Suppressor macrophage (primary cell): Measurements from ENCODE around the gene NMUR1.
A peak's percentile ranks its signal among the peaks of the same experiment; 100 is the strongest.

Experiments used
- DNase-seq, 4 experiments: peaks; one replicate each; pipeline ENCODE4 v3.0.0-alpha.2; 2020 to 2022

Gene NMUR1

GRCh38 chr2:231525248-231526163 is 4.7 kb downstream of the NMUR1 start:
- DNase-seq: no peak

DNA sequence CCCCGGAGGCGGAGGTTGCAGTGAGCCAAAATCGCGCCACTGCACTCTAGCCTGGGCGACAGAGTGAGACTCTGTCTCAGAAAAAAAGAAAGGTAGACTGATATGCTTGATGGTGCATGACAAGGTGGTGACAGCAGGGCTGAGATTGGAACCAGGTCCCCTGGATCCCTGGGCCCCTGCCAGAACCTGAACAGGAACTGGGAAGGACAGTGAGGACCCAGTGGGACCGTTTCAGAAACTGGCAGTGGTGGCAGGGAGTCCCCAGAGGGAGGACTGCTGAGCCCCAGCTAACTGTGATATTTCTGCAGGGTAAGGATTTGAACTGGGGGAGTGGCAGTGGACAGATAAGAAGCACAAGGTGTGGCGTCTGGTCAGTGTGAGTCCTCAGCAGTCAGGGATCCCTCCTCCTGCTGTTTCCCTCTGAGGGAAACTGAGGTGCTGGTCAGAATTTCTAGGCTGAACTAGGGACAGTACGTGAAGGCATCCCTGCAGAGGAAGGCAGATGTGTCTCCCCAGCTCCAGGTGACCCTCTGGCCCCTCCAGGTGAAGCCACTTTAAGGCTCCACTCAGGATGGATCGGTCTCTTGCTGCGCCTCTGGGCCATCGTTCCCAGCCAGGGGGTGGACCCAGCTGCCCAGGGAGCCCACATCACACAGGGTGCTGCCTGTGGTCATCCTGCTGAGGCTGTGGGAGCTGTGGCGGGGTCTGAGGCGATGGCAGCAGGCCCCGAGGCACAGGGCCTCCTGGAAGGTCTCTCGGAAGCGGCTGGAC is 5.6 kb downstream of the NMUR1 start:
- no peak for DNase-seq

DNA sequence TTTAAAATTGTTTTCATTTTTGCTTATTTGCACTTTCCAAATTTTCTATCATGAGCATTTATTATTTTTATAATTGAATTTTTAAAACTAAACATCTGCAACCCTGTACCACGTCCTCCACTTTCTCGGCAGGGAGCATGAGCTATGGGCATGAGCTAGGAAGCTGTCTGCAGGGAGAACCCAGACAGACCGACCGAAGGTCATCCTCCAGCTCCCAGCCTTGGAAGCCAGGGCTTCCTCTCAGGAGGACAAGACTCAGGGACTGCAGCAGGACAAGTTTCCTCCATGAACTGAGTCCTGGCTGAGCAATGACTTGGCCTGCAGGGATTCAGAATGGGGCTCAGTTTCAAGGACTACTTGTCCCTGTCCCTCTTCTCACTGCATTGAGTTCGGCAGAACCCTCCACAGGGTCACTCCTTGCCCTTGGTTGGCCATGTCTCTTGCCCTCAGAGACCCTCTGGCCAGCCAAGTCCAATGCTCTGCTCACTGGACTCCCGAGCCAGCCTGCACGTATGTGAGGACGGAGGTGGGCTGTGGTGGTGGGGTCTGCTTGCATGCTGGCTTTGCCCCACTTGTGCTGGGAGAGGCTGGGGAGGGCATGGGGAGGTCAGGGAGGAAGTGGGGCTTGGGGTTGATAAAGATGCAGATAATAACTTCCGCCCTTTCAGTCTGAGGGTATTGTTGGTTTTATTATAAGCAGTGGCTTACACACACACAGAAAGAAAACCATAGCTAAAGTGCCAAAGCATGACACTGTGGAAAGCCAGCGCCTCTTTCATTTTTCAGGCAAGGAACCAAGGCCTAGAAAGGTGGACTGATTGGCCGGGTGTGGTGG is 6.6 kb downstream of the NMUR1 start:
- DNase-seq: no peak

DNA sequence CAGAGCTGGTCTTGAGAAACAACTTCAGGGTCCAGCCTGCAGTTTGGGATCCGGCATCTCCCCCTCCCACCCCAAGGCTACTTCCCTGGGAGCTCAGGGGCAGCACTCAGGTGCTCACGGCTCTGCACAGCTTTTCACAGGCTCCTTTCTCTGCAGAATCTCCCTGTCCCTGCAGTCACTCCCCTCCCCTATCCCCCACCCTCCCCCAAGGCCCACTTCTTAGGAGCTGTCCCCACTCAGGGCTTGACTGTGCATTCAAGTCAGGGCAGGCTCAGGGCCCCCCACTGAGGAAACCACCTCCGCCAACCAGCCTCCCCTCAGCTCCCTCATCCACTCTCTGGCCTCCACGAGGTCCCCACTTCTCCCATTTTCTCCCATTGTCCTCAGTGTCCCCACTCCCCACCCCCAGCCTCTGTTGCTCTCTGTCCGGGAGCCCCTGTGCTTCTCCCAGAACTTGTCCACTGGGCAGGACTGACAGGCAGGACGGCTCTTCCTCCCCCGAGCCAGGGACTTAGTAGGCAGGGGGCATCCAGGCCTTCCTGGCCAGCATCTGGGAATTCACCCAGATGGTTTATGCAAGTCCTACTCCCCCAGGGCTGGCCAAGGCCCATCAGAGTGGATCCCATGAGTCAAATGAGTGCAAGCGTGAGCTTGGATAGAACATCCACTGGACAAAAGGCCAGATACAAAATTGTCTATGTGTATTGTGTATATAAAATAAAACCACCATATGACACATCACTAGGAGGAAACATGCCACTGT is 7.6 kb downstream of the NMUR1 start:
- no peak for DNase-seq

DNA sequence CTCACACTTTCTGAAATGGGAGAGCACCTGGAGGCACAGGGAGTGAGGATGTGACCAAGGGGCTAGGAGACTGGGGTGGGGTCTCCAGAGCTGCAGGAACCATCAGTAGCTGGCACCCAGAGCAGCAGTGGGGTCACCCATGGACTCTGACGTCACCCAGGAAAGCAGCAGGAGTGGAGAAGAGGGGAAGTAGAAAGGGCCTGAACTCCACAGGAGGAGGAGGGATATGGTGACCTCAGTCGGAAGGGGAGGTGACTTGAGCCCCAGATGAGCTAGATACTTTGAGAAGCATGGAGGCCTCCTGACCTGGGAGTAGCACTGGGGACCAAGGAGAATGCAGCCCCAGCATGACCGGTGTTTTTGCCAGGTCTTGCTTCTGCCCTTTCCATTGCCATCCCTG is 8.8 kb downstream of the NMUR1 start:
- peak; percentile 27 to 63 (median 52) for DNase-seq

- DNase-seq: no peak
These were observed 10.2 kb downstream of the NMUR1 start for GRCh38 chr2:231519975-231520555.

GRCh38 chr2:231518771-231519170 is 11.5 kb downstream of the NMUR1 start:
- DNase-seq: no peak

GRCh38 chr2:231515603-231516002 is 14.6 kb downstream of the NMUR1 start:
- no peak for DNase-seq

DNA sequence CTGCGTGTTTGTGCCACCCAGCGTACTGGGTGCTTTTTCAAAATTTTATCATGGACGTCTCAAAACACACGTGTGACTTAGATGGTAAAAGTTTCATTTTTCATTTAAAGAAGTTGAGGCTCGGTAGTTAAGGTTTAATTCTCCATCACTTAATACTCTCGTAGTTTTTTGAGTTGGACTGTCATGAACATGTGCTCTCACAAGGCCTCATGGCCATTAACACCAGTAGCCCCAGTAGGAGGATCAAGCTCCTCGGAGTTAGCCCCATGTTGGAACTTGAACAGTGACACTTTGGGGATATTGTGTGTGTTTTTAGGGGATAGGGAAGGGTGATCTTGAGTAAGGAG is 15.3 kb downstream of the NMUR1 start:
- DNase-seq: no peak

DNA sequence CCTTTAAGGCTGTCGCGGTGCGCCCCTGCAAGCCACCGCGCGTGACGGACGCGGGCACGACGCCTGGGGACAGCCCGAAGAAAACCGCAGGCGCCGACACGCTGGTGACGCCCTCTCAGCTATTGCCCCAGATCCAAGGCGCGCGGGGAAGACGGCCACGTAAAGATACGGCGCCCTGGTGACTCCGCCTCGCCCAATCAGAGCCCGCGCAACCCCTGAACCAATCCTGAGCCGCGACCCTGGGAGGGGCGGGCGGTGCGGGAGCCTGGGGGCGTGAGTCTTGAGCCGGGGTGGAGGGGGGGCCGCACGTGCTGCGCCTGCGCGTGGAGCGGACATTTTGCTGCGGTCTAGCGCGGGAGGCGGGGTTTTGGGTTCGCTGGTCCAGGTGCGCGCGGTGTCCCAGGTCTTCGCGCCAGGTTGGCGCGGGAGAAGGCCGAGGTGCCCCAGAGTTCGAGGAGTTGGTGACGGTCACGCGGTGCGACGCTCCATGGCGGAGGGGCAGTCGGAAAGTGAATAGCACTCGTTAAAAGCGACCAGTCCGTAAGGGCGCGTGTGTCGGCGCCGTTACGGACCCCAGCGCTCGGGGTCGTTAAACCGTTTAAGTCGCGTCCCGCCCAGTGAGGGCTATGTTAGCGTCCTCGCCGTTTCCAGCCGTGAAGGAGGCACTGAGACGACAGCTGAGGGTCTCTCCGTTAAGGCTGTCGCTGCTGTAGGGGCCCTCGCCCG is 15.9 kb downstream of the NMUR1 start:
- DNase-seq: peak; percentile 97 to 99 (median 98)

DNA sequence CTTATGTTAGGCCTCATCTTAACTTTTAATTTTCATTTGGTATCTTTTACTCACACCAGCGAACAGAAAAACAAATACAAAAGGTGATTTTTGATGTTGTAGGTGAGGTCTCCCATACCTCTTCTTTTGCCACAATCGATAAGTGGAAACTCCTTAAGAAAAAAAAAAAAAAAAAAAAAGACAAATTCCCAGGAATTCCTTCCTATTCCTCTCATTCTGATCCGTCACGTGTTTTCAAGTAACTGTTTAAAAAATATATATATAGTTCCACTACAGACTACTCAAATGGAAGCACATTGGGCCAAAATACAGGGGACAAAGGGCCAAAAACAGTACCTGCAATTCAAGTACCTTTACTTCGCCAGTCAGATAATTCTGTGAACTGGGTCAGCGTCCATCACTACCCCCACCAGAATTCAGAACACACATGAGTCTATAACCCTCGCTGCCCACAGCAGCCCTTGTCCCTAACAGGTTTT is 16.5 kb downstream of the NMUR1 start:
- DNase-seq: no peak

GRCh38 chr2:231512222-231512621 is 18.0 kb downstream of the NMUR1 start:
- DNase-seq: no peak

- DNase-seq: no peak
These were observed 26.5 kb downstream of the NMUR1 start for GRCh38 chr2:231503766-231504165.

- no peak for DNase-seq
These were observed 27.6 kb downstream of the NMUR1 start for GRCh38 chr2:231502596-231502995.

- DNase-seq: no peak
These were observed 32.6 kb downstream of the NMUR1 start for GRCh38 chr2:231497651-231498050.

DNA sequence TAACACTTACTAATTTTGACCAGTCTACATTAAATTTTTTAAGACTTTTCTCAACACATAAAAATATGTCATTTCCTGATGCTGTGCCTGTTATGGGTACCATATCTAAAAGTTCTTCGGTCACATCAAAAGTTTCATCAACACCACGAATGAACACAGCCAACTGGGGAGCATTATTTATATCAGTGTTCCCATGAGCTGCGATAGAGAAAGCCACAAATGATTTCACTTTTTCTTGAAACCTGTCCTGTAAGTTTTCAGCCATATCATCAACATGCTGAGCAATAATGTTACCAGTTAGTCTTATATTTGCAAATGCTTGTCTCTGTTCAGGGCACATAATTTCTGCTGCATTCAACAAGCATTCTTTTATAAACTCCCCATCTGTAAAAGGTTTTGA is 35.6 kb downstream of the NMUR1 start:
- no peak for DNase-seq

GRCh38 chr2:231490801-231491200 is 39.4 kb downstream of the NMUR1 start:
- no peak for DNase-seq

GRCh38 chr2:231489990-231490389 is 40.3 kb downstream of the NMUR1 start:
- peak in 1 of 4 experiments; percentile 13 for DNase-seq

GRCh38 chr2:231488331-231488730 is 41.9 kb downstream of the NMUR1 start:
- no peak for DNase-seq

- DNase-seq: no peak
These were observed 43.2 kb downstream of the NMUR1 start for GRCh38 chr2:231486851-231487596.
